Caco-2 (cell line): ENCODE results near the gene GTF3C2. TPM values are rescaled to one million over a fixed set of nuclear protein-coding genes. Genes with fewer than 3 reads are reported as not detected.

Source experiments
- BruUV-seq: library from RNA; stranded (reverse); fragments of 400-500 nt; replicated peaks from 2 replicates; lab custom pipeline; 2021; lab: Mats Ljungman, UMichigan
- CTCF ChIA-PET: fragments of 300-600 bp; sonication (Branson Sonifier 250); formaldehyde crosslinking; loops from one replicate; lab custom pipeline; 2022; ENCODE audit warnings: antibody characterized with exemption; lab: Charles Lee
- POLR2A ChIA-PET: fragments of 300-600 bp; sonication (Branson Sonifier 250); formaldehyde crosslinking; loops from one replicate; lab custom pipeline; 2022; ENCODE audit warnings: antibody characterized with exemption; lab: Charles Lee
- DNase-seq, 2 experiments: peaks; one replicate each; pipeline versions ENCODE4 v3.0.0 to v3.0.0-alpha.2; 2020 to 2022
- H3K27me3 ChIP-seq: replicated peaks from 2 replicates; pipeline ENCODE4 v1.6.0; 2011; ENCODE audit warnings: low read length; ENCODE audit not compliant: control insufficient read depth, insufficient read depth
- H3K36me3 ChIP-seq: 2 replicates; pipeline ENCODE4 v1.5.1; 2011; ENCODE audit warnings: low read length; ENCODE audit not compliant: control insufficient read depth, insufficient read depth
- H3K4me1 ChIP-seq: fragments of 250-450 bp; sonication (Bioruptor Pico); 2 replicates; pipeline ENCODE4 v1.5.1; 2020; ENCODE audit warnings: mild to moderate bottlenecking
- H3K4me3 ChIP-seq: 2 replicates; pipeline ENCODE4 v1.5.1; 2011; ENCODE audit warnings: low read depth, mild to moderate bottlenecking, control low read depth, low read length
- H3K9me3 ChIP-seq: fragments of 250-450 bp; sonication (Bioruptor Pico); 2 replicates; pipeline ENCODE4 v1.5.1; 2020; ENCODE audit warnings: mild to moderate bottlenecking, moderate library complexity
- H3K27ac Mint-ChIP-seq: one replicate; pipeline ENCODE4 v1.8.0; 2022; ENCODE audit warnings: mixed read lengths; ENCODE audit not compliant: unreplicated experiment
- H3K27me3 Mint-ChIP-seq: one replicate; pipeline ENCODE4 v1.8.0; 2022; ENCODE audit warnings: mixed read lengths; ENCODE audit not compliant: insufficient read depth, unreplicated experiment
- H3K36me3 Mint-ChIP-seq: one replicate; pipeline ENCODE4 v1.8.0; 2022; ENCODE audit warnings: mild to moderate bottlenecking, mixed read lengths; ENCODE audit not compliant: insufficient read depth, unreplicated experiment
- H3K4me1 Mint-ChIP-seq: one replicate; pipeline ENCODE4 v1.8.0; 2022; ENCODE audit warnings: low read depth, mixed read lengths; ENCODE audit not compliant: unreplicated experiment
- H3K4me3 Mint-ChIP-seq: one replicate; pipeline ENCODE4 v1.8.0; 2022; ENCODE audit warnings: mild to moderate bottlenecking, moderate library complexity, mixed read lengths; ENCODE audit not compliant: unreplicated experiment
- H3K9me3 Mint-ChIP-seq: one replicate; pipeline ENCODE4 v1.8.0; 2022; ENCODE audit warnings: mixed read lengths; ENCODE audit not compliant: unreplicated experiment
- CTCF ChIP-seq, 2 experiments: fragments of 200-600 bp in 1 of 2; IDR thresholded peaks; 1 replicate in 1 of 2; 2 replicates in 1 of 2; pipeline versions ENCODE4 v1.5.1 to v1.8.0; 2011 to 2022; ENCODE audit warnings: antibody characterized with exemption in 1 of 2, control low read depth in 1 of 2, inconsistent platforms in 1 of 2, low read depth in 1 of 2, low read length in 1 of 2, mild to moderate bottlenecking in 1 of 2, moderate library complexity in 1 of 2; ENCODE audit not compliant: insufficient read depth in 1 of 2, severe bottlenecking in 1 of 2, unreplicated experiment in 1 of 2
- intact Hi-C: fragments of 100-400 bp; cut with micrococcal nuclease; formaldehyde crosslinking; loops from one replicate; pipeline ENCODE4 v1.10.0; 2022; ENCODE audit not compliant: unreplicated experiment
- total RNA-seq: library from RNA; stranded (reverse); gene quantifications from 2 replicates; pipeline ENCODE4 v1.2.3, GENCODE V29; 2022

GTF3C2 gene
- total RNA-seq, 1 experiment from 2014 or later, result 91.4 TPM

- intact Hi-C loops, result loop anchor here (10.0 kb wide), 1 partner anchor 194 kb away; no protein-coding TSS in a partner anchor
- DNase-seq, result no peak
- ChIA-PET CTCF (interaction anchor here (1.4 kb wide), 1 partner anchor 14 kb away, joined by 8 read pairs; no protein-coding TSS in a partner anchor), POLR2A (no interaction called here)
- Mint-ChIP-seq H3K9me3 (no peaks in the 10 kb centered on the region), H3K4me3 (no peak overlapping the region), H3K4me1 (peaks cover 32% of the 10 kb centered on the region), H3K27me3 (no peaks in the 10 kb centered on the region), H3K27ac (no peak overlapping the region), H3K36me3 (peaks cover 7% of the 10 kb centered on the region)
- TF ChIP-seq CTCF (IDR thresholded peaks at IDR 0.05; ENCODE audit: insufficient read depth in 1 of 2, low read depth in 1 of 2, low read length in 1 of 2, severe bottlenecking in 1 of 2, unreplicated experiment in 1 of 2), result no peak
- peaks cover 31% of the 10 kb centered on the region for H3K4me1 ChIP-seq
- BruUV-seq, result no TSS peak
- H3K4me3 ChIP-seq, result no peak overlapping the region
- no peaks in the 10 kb centered on the region for H3K27me3 ChIP-seq
- no peaks in the 10 kb centered on the region for H3K36me3 ChIP-seq
- H3K9me3 ChIP-seq, result no peaks in the 10 kb centered on the region
Measured at GRCh38 chr2:27288610-27289009, 68.0 kb downstream of the GTF3C2 start.

- no peaks in the 10 kb centered on the region for H3K36me3 ChIP-seq
- no peaks in the 10 kb centered on the region for H3K27me3 Mint-ChIP-seq
- no peaks in the 10 kb centered on the region for H3K36me3 Mint-ChIP-seq
- DNase-seq, result no peak
- no peak overlapping the region for H3K27ac Mint-ChIP-seq
- no peaks in the 10 kb centered on the region for H3K9me3 Mint-ChIP-seq
- H3K4me1 ChIP-seq, result peaks cover 7% of the 10 kb centered on the region
- CTCF ChIA-PET, result no interaction called here
- no TSS peak for BruUV-seq
- TF ChIP-seq CTCF (IDR thresholded peaks at IDR 0.05; ENCODE audit: insufficient read depth in 1 of 2, low read depth in 1 of 2, low read length in 1 of 2, severe bottlenecking in 1 of 2, unreplicated experiment in 1 of 2), result no peak
- intact Hi-C loops, result loop anchor here (10.0 kb wide), 1 partner anchor 191 kb away; no protein-coding TSS in a partner anchor
- H3K4me1 Mint-ChIP-seq, result peaks cover 26% of the 10 kb centered on the region
- POLR2A ChIA-PET, result no interaction called here
- H3K9me3 ChIP-seq, result no peaks in the 10 kb centered on the region
- H3K27me3 ChIP-seq, result no peaks in the 10 kb centered on the region
- no peak overlapping the region for H3K4me3 ChIP-seq
- H3K4me3 Mint-ChIP-seq, result no peak overlapping the region
Measured at GRCh38 chr2:27285481-27285880, 71.1 kb downstream of the GTF3C2 start.

DNA sequence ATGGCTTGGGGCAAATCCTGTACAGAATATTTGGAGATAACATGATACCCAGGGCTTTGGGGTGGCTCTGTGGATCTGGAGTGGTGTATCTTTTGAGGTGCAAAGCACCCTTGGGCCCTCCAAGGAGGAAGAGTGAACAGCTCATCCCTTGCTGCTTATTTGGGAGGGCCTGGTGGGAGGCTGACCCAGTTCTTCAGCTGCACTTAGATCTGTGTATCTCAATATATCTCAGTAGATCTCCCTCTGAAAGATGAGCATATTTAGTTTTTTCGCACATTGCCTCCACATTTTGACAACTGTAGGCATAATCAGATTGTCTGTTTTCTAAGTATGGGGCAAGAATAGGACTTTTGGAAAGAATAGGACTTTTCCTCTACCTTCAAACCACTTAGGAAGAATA is 71.6 kb downstream of the GTF3C2 start:
- no peak overlapping the region for H3K4me3 ChIP-seq
- H3K27me3 ChIP-seq, result no peaks in the 10 kb centered on the region
- ChIA-PET POLR2A (no interaction called here), CTCF (no interaction called here)
- TF ChIP-seq CTCF (IDR thresholded peaks at IDR 0.05; ENCODE audit: insufficient read depth in 1 of 2, low read depth in 1 of 2, low read length in 1 of 2, severe bottlenecking in 1 of 2, unreplicated experiment in 1 of 2), result no peak
- no peaks in the 10 kb centered on the region for H3K36me3 ChIP-seq
- no peak for DNase-seq
- H3K4me1 Mint-ChIP-seq, result peaks cover 26% of the 10 kb centered on the region
- intact Hi-C loops, result loop anchor here (10.0 kb wide), 1 partner anchor 190 kb away; no protein-coding TSS in a partner anchor
- BruUV-seq, result no TSS peak
- H3K27me3 Mint-ChIP-seq, result no peaks in the 10 kb centered on the region
- H3K4me1 ChIP-seq, result peaks cover 7% of the 10 kb centered on the region
- H3K4me3 Mint-ChIP-seq, result no peak overlapping the region
- H3K27ac Mint-ChIP-seq, result no peak overlapping the region
- no peaks in the 10 kb centered on the region for H3K9me3 ChIP-seq
- no peaks in the 10 kb centered on the region for H3K36me3 Mint-ChIP-seq
- no peaks in the 10 kb centered on the region for H3K9me3 Mint-ChIP-seq
